ENCODE measurements around the gene CPZ. TPM values are rescaled to one million over a fixed set of nuclear protein-coding genes. Genes with fewer than 3 reads are reported as not detected.
A peak's percentile ranks its signal among the peaks of the same experiment; 100 is the strongest.

Gene CPZ
- total RNA-seq, 1 experiment from 2014 or later: 26.9 TPM

- ChIA-PET CTCF (interaction anchor here (1.0 to 1.6 kb wide), 4 partner anchors 9 to 59 kb away, joined by 3 to 6 read pairs (median 4); no protein-coding TSS in a partner anchor), POLR2A (no interaction called here)
- Mint-ChIP-seq H3K27ac (no peak overlapping the region), H3K4me1 (peaks cover 18% of the 10 kb centered on the region), H3K9me3 (no peaks in the 10 kb centered on the region), H3K4me3 (no peak overlapping the region), H3K27me3 (ENCODE audit: low read depth) (peaks cover 34% of the 10 kb centered on the region), H3K36me3 (no peaks in the 10 kb centered on the region)
- TF ChIP-seq GTF2I (CRISPR knock-in tag; conservative IDR thresholded peaks at IDR 0.05) (no peak), TCF7 (CRISPR knock-in tag; IDR thresholded peaks at IDR 0.05; ENCODE audit: low read depth) (no peak)
- peak; percentile 8; the same call in 1 of the 2 replicates for ATAC-seq
- DNase-seq (ENCODE audit: low spot score): peak; percentile 34
These were observed 7.4 kb upstream of the CPZ start for GRCh38 chr4:8585186-8585585.

GRCh38 chr4:8585721-8586212, 6.8 kb upstream of the CPZ start:
- CTCF ChIA-PET: interaction anchor here (0.6 to 1.8 kb wide), 9 partner anchors 18 to 117 kb away, joined by 3 to 10 read pairs (median 4); no protein-coding TSS in a partner anchor
- peak; percentile 7 for DNase-seq (ENCODE audit: low spot score)
- no peak overlapping the region for H3K27ac Mint-ChIP-seq

More at GRCh38 chr4:8585721-8586212, 6.8 kb upstream of the CPZ start:
- TF ChIP-seq ZNF263 (CRISPR knock-in tag; IDR thresholded peaks at IDR 0.05; ENCODE audit: low read depth) (no peak), ZNF532 (CRISPR knock-in tag; IDR thresholded peaks at IDR 0.05; ENCODE audit: borderline replicate concordance) (no peak), RORB (CRISPR knock-in tag; IDR thresholded peaks at IDR 0.05) (no peak), ZNF121 (CRISPR knock-in tag; IDR thresholded peaks at IDR 0.05) (no peak), ETV6 (CRISPR knock-in tag; IDR thresholded peaks at IDR 0.05) (no peak), ZMAT4 (CRISPR knock-in tag; IDR thresholded peaks at IDR 0.05) (no peak), TEAD1 (CRISPR knock-in tag; IDR thresholded peaks at IDR 0.05) (no peak), PRDM15 (CRISPR knock-in tag; IDR thresholded peaks at IDR 0.05) (no peak), FOXP1 (CRISPR knock-in tag; IDR thresholded peaks at IDR 0.05; ENCODE audit: borderline replicate concordance) (no peak), ZNF425 (CRISPR knock-in tag; conservative IDR thresholded peaks at IDR 0.05) (no peak), TCF7 (CRISPR knock-in tag; IDR thresholded peaks at IDR 0.05; ENCODE audit: low read depth) (no peak), NR2C2 (CRISPR knock-in tag; IDR thresholded peaks at IDR 0.05) (no peak), ZSCAN18 (CRISPR knock-in tag; IDR thresholded peaks at IDR 0.05) (no peak), ATF2 (CRISPR knock-in tag; IDR thresholded peaks at IDR 0.05; ENCODE audit: borderline replicate concordance, low read depth) (no peak), CBFB (CRISPR knock-in tag; IDR thresholded peaks at IDR 0.05; ENCODE audit: low read depth) (no peak)
- no peak overlapping the region for H3K4me3 Mint-ChIP-seq
- peaks cover 22% of the 10 kb centered on the region for H3K4me1 Mint-ChIP-seq
- H3K36me3 Mint-ChIP-seq: no peaks in the 10 kb centered on the region
- no peak for ATAC-seq
- H3K9me3 Mint-ChIP-seq: no peaks in the 10 kb centered on the region
- peaks cover 33% of the 10 kb centered on the region for H3K27me3 Mint-ChIP-seq (ENCODE audit: low read depth)
- POLR2A ChIA-PET: no interaction called here
